SK-N-SH treated with all-trans-retinoic acid at 6 μM for 48 hours (cell line): Measurements from ENCODE around the gene GATAD2A.

Experiments used
- ATAC-seq: fragments of 200-7000 bp; cut with Tn5 transposase; 3 replicates; pipeline ENCODE4 v1.9.1; 2020; ENCODE audit warnings: mild to moderate bottlenecking, moderate library complexity
- ARNTL ChIP-seq: fragments of 450-650 bp; formaldehyde crosslinking; IDR thresholded peaks from 2 replicates; pipeline ENCODE4 v1.5.0; 2020; ENCODE audit warnings: low read depth, mild to moderate bottlenecking, moderate library complexity, borderline replicate concordance
- BACH2 ChIP-seq: fragments of 250-450 bp; sonication (Bioruptor Pico); IDR thresholded peaks from 2 replicates; pipeline ENCODE4 v1.9.0; 2021; ENCODE audit warnings: mild to moderate bottlenecking, borderline replicate concordance
- CREB5 ChIP-seq: fragments of 250-450 bp; sonication (Bioruptor Pico); IDR thresholded peaks from 2 replicates; pipeline ENCODE4 v1.5.1; 2020; ENCODE audit warnings: low read depth, mild to moderate bottlenecking, moderate library complexity
- CSRNP3 ChIP-seq: fragments of 250-450 bp; sonication (Bioruptor Pico); IDR thresholded peaks from 2 replicates; pipeline ENCODE4 v1.5.1; 2021; ENCODE audit warnings: mild to moderate bottlenecking, moderate library complexity
- GLIS3 ChIP-seq: fragments of 250-450 bp; sonication (Bioruptor Pico); IDR thresholded peaks from 2 replicates; pipeline ENCODE4 v1.5.0; 2020; ENCODE audit warnings: mild to moderate bottlenecking, moderate library complexity
- ISL1 ChIP-seq: fragments of 250-450 bp; sonication (Bioruptor Pico); IDR thresholded peaks from 2 replicates; pipeline ENCODE4 v2.1.2; 2022; ENCODE audit warnings: mild to moderate bottlenecking, moderate library complexity
- POU6F1 ChIP-seq: fragments of 250-450 bp; sonication (Bioruptor Pico); IDR thresholded peaks from 2 replicates; pipeline ENCODE4 v1.8.0; 2021; ENCODE audit warnings: low read depth, mild to moderate bottlenecking, moderate library complexity, borderline replicate concordance
- PPARA ChIP-seq: fragments of 250-450 bp; sonication (Bioruptor Pico); IDR thresholded peaks from 2 replicates; pipeline ENCODE4 v1.5.0; 2020; ENCODE audit warnings: mild to moderate bottlenecking, borderline replicate concordance
- RARB ChIP-seq: fragments of 250-450 bp; sonication (Bioruptor Pico); IDR thresholded peaks from 2 replicates; pipeline ENCODE4 v1.8.0; 2021; ENCODE audit warnings: mild to moderate bottlenecking, moderate library complexity
- SNAI2 ChIP-seq: fragments of 250-450 bp; sonication (Bioruptor Pico); IDR thresholded peaks from 2 replicates; pipeline ENCODE4 v1.5.0; 2020; ENCODE audit warnings: mild to moderate bottlenecking, moderate library complexity
- TCF4 ChIP-seq: fragments of 250-450 bp; sonication (Bioruptor Pico); IDR thresholded peaks from 2 replicates; pipeline ENCODE4 v1.8.0; 2021; ENCODE audit warnings: mild to moderate bottlenecking, moderate library complexity, borderline replicate concordance
- TOX ChIP-seq: fragments of 250-450 bp; sonication (Bioruptor Pico); IDR thresholded peaks from 2 replicates; pipeline ENCODE4 v1.8.0; 2021; ENCODE audit warnings: mild to moderate bottlenecking, moderate library complexity, borderline replicate concordance
- TSHZ2 ChIP-seq: fragments of 250-450 bp; sonication (Bioruptor Pico); IDR thresholded peaks from 2 replicates; pipeline ENCODE4 v1.5.0; 2020; ENCODE audit warnings: mild to moderate bottlenecking, moderate library complexity
- ZC3H10 ChIP-seq: fragments of 250-450 bp; sonication (Bioruptor Pico); IDR thresholded peaks from 2 replicates; pipeline ENCODE4 v1.5.1; 2021; ENCODE audit warnings: mild to moderate bottlenecking, moderate library complexity
- ZFP3 ChIP-seq: fragments of 250-450 bp; sonication (Bioruptor Pico); IDR thresholded peaks from 2 replicates; pipeline ENCODE4 v1.5.0; 2020; ENCODE audit warnings: mild to moderate bottlenecking, moderate library complexity
- ZFP30 ChIP-seq: fragments of 450-650 bp; formaldehyde crosslinking; IDR thresholded peaks from 2 replicates; pipeline ENCODE4 v1.5.0; 2022; ENCODE audit warnings: mild to moderate bottlenecking, moderate library complexity
- ZNF70 ChIP-seq: fragments of 450-650 bp; formaldehyde crosslinking; IDR thresholded peaks from 2 replicates; pipeline ENCODE4 v1.5.0; 2020; ENCODE audit warnings: mild to moderate bottlenecking, moderate library complexity
- ZNF8 ChIP-seq: fragments of 450-650 bp; formaldehyde crosslinking; IDR thresholded peaks from 2 replicates; pipeline ENCODE4 v1.5.0; 2020; ENCODE audit warnings: mild to moderate bottlenecking, moderate library complexity

GATAD2A gene

DNA sequence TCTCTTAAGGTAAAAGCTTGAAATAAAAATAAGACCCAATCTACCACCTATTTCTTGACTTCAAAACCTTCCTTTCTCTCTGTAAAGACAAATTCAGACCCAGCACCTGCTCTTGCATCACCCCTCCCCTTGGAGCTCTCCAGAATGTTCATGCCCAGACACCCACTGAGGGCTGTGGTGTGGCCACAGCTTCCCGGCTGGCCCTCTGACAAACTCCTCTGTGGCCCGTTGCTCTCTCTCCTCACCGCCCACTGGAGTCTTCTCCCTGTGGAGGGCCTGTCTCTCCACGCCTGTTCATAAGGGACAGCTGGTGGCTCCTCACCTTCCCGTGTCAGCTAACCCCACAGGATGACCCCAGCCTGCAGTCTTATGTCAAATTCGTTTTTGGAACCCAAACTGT is 60.7 kb downstream of the GATAD2A start:
- no peak for TF ChIP-seq TOX (CRISPR knock-in tag)
- TF ChIP-seq RARB (CRISPR knock-in tag) = no peak
- TF ChIP-seq POU6F1 (CRISPR knock-in tag) = no peak
- ATAC-seq = no peak

DNA sequence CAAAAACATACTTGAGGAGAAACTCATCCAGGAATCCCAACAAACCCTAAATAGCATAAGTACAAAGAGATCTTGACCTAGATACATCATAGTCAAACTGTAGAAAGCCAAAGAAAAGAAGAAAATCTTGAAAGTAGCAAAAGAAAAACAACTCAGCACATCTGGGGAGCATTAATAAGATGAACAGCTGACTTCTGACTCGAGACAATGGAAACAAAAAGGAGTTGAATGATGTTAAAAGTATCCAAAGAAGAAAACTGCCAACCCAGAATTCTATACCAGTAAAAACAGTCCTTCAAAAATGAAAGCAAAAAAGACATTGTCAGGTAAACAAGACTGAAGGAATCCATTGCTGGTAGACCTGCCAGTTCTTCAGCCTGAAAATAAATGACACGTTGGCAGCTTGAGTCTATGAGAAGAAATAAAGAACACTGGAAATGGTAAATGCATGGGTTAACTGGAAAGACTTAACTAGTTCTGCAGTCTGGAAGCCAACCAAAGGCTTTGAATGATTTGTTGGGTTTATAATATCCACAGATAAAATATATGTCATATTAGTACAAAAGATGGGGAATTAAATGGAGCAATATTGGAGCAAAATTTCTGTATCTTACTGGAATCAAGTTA is 63.1 kb downstream of the GATAD2A start:
- ATAC-seq = no peak
- no peak for TF ChIP-seq ARNTL (CRISPR knock-in tag)
- peak; percentile 70 for TF ChIP-seq TCF4 (CRISPR knock-in tag)
- TF ChIP-seq ZFP3 = no peak
- TF ChIP-seq ZC3H10 = no peak
- TF ChIP-seq POU6F1 (CRISPR knock-in tag) = 0 out of 2 replicates have a peak, but pooled peaks have one; percentile 51
- TF ChIP-seq SNAI2 (CRISPR knock-in tag) = no peak
- no peak for TF ChIP-seq ISL1 (CRISPR knock-in tag)
- no peak for TF ChIP-seq CSRNP3 (CRISPR knock-in tag)
- no peak for TF ChIP-seq ZFP30 (CRISPR knock-in tag)
- no peak for TF ChIP-seq GLIS3
- TF ChIP-seq CREB5 (CRISPR knock-in tag) = no peak
- no peak for TF ChIP-seq ZNF70
- TF ChIP-seq TSHZ2 (CRISPR knock-in tag) = no peak
- TF ChIP-seq BACH2 (CRISPR knock-in tag) = no peak
- TF ChIP-seq, all 23 proteins: peak for 2

GRCh38 chr19:19470579-19470978 is 65.1 kb downstream of the GATAD2A start:
- ATAC-seq = no peak
- no peak for TF ChIP-seq ZC3H10
- TF ChIP-seq CSRNP3 (CRISPR knock-in tag) = no peak
- no peak for TF ChIP-seq BACH2 (CRISPR knock-in tag)
- TF ChIP-seq TCF4 (CRISPR knock-in tag) = no peak
- no peak for TF ChIP-seq ARNTL (CRISPR knock-in tag)
- no peak for TF ChIP-seq CREB5 (CRISPR knock-in tag)
- no peak for TF ChIP-seq RARB (CRISPR knock-in tag)
- TF ChIP-seq ZNF70 = no peak
- no peak for TF ChIP-seq ISL1 (CRISPR knock-in tag)
- TF ChIP-seq ZNF8 (CRISPR knock-in tag) = no peak
- TF ChIP-seq GLIS3 = no peak
- TF ChIP-seq ZFP30 (CRISPR knock-in tag) = no peak
- no peak for TF ChIP-seq TSHZ2 (CRISPR knock-in tag)
- no peak for TF ChIP-seq POU6F1 (CRISPR knock-in tag)
- TF ChIP-seq PPARA (CRISPR knock-in tag) = no peak
